ACHN (cell line): Measurements from ENCODE around the gene TAOK2.

Source experiments
- DNase-seq: peaks from one replicate; pipeline ENCODE4 v3.0.0-alpha.2; 2015
- in situ Hi-C: cut with HindIII; loops from 2 replicates; pipeline ENCODE4 v1.10.0; 2017; ENCODE audit warnings: low sequenced_read_pairs, low pct_ligation_motif_present, low pct_unique_long_range_greater_than_20kb

Gene TAOK2

GRCh38 chr16:29984137-29984763 is 10.6 kb downstream of the TAOK2 start:
- no peak for DNase-seq
- in situ Hi-C loops = no loop called here

- DNase-seq = no peak
- in situ Hi-C loops = no loop called here
Observed at GRCh38 chr16:29984764-29985147, 11.1 kb downstream of the TAOK2 start.

- no peak for DNase-seq
- in situ Hi-C loops = no loop called here
Observed at GRCh38 chr16:29985271-29985811, 11.7 kb downstream of the TAOK2 start.

GRCh38 chr16:29986231-29986630 is 12.6 kb downstream of the TAOK2 start:
- in situ Hi-C loops = no loop called here

GRCh38 chr16:29986931-29987330 is 13.3 kb downstream of the TAOK2 start:
- DNase-seq = no peak
- in situ Hi-C loops = no loop called here

More at GRCh38 chr16:29986231-29986630, 12.6 kb downstream of the TAOK2 start:
- no peak for DNase-seq

GRCh38 chr16:29987371-29988085 is 13.9 kb downstream of the TAOK2 start:
- in situ Hi-C loops = no loop called here

GRCh38 chr16:29988346-29989075 is 14.8 kb downstream of the TAOK2 start:
- in situ Hi-C loops = no loop called here
- DNase-seq = no peak

More at GRCh38 chr16:29987371-29988085, 13.9 kb downstream of the TAOK2 start:
- no peak for DNase-seq

GRCh38 chr16:29989111-29989858 is 15.6 kb downstream of the TAOK2 start:
- no peak for DNase-seq
- in situ Hi-C loops = no loop called here

GRCh38 chr16:29990034-29990433 is 16.4 kb downstream of the TAOK2 start:
- in situ Hi-C loops = no loop called here
- no peak for DNase-seq

GRCh38 chr16:29990883-29991570 is 17.4 kb downstream of the TAOK2 start:
- in situ Hi-C loops = no loop called here
- DNase-seq = no peak

- no peak for DNase-seq
- in situ Hi-C loops = no loop called here
Observed at GRCh38 chr16:29991571-29991904, 17.9 kb downstream of the TAOK2 start.

GRCh38 chr16:29992344-29992967 is 18.8 kb downstream of the TAOK2 start:
- in situ Hi-C loops = no loop called here
- DNase-seq = no peak

- in situ Hi-C loops = no loop called here
Observed at GRCh38 chr16:29993191-29993902, 19.7 kb downstream of the TAOK2 start.

GRCh38 chr16:29993903-29994599 is 20.4 kb downstream of the TAOK2 start:
- in situ Hi-C loops = no loop called here
- DNase-seq = no peak

More at GRCh38 chr16:29993191-29993902, 19.7 kb downstream of the TAOK2 start:
- DNase-seq = no peak

GRCh38 chr16:29994600-29995323 is 21.1 kb downstream of the TAOK2 start:
- in situ Hi-C loops = no loop called here
- peak; percentile 45 for DNase-seq

- peak; percentile 91 for DNase-seq
- in situ Hi-C loops = no loop called here
Observed at GRCh38 chr16:29995324-29995910, 21.7 kb downstream of the TAOK2 start, which contains the start of gene HIRIP3. HIRIP3 (minus strand) TSS chr16:29995617; CDS start chr16:29995605, 12 bp downstream.
